NCI-H510A (cell line): ENCODE measurements around the gene LILRA2.
"Not testable (repeated sequence)": the region's sequence is repeated elsewhere in the genome, so short reads cannot be mapped to it uniquely, and the experiment has no call there.

ENCODE experiments used
- DNase-seq: peaks from one replicate; lab custom pipeline; 2025; lab: John Stamatoyannopoulos, UW

The LILRA2 gene

DNA sequence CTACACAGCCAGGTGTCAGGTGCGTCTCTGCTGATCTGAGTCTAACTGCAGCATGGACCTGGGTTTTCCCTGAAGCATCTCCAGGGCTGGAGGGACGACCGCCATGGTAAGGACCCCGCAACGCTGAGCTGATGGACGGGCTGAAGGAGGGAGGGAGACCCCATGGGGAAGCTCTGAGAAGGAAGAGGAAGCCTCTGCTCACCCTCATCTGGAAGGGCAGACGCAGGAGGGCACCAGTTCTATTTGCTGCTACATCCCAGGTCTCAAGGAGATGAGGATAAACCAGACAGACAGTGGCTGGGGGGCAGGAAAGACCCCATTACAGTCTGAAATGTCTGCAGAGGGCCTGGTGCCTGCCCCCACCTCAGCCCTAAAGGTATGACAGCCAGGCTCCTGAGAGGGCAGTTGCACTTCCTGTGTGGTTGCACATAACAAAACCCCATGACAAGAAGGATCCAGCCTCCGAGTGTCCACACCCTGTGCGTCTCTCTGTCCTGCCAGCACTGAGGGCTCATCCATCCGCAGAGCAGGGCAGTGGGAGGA lies at the start of gene LILRA2:
TSS of gene LILRA2 (plus strand) at position 461 of the 543 bp plus-strand sequence. CDS start 89 bp downstream, outside the sequence.
- no peak for DNase-seq

DNA sequence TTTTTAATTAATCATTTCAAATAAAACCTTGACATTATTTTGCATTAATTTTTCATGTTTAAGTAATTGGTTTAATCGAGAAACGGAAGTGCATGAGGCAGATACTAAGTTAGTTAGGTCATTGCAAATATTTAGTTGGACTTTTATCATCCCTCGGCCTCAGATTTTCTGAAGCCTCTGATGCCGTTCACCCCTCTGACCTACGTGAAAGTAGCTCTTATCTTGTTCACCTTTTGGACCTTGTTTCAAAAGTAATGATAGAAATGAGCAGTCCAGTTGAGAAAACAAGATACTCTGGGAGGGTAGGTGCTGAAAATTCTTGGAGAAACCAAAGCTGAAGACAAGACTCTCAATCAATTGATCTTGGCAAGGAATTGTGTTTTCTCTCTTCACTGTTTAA lies 48.0 kb upstream of the LILRA2 start:
- no peak for DNase-seq

DNA sequence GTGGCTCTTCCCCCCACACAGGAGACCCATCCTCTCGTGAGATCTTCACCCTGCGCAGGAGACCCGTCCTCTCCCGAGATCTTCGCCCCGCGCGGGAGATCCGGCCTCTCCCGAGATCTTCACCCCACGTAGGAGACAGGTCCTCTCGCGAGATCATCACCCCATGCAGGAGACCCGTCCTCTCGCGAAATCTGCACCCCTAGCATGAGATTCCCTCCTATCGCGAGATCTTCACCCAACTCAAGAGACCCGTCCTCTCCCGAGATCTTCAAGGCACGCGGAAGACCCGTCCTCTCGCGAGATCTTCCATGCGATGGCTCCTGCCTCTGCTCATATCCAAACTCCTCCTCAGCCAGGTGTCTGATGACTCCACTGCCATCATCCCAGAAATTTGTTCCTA lies 46.6 kb upstream of the LILRA2 start:
- no peak for DNase-seq

DNA sequence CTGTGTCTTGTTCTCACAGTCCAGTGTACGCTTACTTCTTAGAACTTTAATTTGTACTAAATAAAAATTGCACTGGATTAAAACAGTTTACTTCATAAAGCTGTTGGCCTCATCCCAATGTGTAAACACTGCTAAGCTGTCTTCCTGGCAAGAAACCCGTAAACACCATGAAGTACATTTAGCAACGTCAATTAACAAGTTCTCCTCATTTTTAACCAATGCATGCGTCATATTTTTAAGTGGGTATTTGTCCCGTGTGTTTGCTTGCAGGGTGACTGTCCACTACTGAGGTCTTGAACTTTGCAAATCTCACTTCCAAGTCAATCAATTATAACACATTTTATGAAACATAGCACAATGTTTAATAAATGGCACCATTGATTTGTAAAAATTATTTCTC lies 42.7 kb upstream of the LILRA2 start:
- DNase-seq = no peak

DNA sequence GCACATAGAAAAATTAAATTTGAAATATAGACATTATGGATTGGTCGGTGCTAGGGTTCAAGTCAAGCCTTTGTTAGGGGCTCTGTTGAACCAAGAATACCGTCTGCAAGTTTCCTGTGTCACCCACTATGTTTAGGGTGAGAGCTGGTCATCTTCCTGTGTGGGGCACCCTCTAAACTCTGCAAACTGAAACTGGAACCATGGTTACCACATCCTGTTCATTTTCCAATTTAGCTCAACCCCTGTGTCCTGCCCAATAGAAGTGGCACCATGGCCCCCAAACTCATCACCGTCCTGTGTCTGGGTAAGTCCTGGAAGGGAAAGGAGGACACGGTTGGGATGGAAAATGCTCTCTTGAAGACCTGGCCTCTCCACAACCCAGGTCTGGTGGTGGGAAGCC lies 41.1 kb upstream of the LILRA2 start:
- no peak for DNase-seq

DNA sequence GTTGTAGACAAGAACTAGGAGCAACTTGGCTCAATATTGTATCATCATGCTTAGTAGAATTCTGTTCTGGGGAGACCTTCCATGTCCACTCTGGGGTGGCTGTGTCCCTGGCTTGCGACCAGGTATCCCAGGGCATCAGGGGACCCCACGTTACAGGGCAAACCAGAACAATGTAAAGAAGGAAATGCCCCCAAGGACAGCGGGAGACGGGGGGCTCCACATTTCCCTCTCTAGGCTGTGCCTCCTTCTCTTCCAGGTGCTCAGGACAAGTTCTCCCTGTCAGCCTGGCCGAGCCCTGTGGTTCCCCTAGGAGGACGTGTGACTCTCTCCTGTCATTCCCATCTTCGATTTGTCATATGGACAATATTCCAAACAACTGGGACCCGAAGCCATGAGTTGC lies 40.1 kb upstream of the LILRA2 start:
- DNase-seq = no peak

DNA sequence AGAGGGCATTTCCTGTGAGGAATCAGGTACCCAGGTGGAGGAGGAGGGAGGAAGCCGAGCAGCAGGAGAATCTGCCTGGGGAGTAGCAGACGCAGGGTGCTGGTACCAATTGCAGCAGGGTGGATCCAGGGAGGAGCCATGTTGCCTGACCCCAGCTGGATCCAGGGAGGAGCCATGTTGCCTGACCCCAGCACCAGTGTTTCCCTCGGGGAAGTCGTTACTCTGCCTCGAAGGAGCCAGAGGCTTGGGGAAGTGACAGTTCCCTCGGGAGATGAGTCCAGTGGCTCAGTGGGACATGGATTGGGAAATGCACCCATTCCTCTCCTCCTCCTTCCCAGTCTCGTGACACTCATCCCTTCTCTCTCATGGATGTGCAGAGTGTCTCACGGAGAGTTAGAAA lies 39.4 kb upstream of the LILRA2 start:
- no peak for DNase-seq

DNA sequence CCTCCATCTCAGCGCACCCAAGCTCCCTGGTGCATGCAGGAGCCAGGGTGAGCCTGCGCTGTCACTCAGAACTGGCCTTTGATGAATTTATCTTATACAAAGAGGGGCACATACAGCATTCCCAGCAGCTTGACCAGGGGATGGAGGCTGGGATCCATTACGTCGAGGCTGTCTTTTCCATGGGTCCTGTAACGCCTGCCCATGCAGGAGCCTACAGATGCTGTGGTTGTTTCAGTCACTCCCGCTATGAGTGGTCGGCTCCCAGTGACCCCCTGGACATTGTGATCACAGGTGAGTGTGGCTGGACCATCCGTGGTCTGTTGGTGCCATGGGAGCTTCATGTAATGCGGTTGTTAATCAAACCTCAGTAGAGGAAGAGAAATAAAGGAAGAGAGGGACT lies 38.0 kb upstream of the LILRA2 start:
- DNase-seq = no peak

DNA sequence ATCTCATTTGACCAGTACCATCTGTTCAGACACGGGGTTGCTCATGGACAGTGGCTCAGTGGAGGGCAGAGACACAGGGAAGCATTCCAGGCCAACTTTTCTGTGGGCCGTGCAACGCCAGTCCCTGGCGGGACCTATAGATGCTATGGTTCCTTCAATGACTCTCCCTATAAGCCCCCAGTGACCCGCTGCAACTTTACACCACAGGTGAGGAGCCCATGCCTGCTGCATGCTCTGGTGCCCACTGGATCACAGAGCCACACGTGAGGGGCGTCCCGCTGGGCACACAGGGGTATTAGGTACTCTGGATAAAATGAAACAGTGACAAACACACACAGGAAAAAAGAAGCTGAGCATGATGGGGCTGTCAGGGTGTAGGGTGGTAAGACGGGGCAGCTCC lies 36.6 kb upstream of the LILRA2 start:
- no peak for DNase-seq

DNA sequence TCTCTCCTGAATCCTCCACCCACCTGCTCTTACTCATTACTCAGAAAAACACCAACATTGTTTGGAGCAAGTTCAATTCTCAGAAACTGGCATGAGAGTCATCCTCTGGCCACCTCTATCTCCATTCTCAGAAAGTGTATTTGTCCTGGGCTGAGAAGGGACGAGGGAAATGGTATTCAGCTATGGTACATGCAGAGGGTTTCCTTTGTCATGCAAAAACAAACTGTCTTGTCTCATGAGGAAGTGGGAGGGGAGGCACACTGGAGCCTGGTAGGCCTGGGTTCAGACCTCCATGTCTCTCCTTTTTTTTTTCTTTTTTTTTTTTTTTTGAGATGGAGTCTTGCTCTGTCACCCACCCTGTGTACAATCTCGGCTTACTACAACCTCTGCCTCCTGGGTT lies 31.9 kb upstream of the LILRA2 start:
- DNase-seq = no peak

DNA sequence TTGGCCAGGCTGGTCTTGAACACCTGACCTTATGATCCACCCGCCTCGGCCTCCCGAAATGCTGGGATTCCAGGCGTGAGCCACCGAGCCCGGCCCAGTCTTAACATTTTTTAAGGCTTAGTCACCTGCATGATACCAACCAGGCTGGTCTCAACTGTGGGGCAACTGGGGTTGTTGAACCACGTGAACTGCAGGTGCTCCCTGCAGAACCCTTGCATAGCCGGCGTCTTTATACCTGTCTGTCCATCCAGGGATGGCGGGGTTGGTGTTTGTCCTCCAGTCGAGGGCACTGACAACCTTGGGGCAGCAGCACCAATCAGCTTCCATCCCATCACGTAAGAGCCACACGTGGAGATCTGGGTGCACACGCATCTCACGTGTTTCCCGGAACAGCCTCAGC lies 24.8 kb upstream of the LILRA2 start:
- DNase-seq = no peak

DNA sequence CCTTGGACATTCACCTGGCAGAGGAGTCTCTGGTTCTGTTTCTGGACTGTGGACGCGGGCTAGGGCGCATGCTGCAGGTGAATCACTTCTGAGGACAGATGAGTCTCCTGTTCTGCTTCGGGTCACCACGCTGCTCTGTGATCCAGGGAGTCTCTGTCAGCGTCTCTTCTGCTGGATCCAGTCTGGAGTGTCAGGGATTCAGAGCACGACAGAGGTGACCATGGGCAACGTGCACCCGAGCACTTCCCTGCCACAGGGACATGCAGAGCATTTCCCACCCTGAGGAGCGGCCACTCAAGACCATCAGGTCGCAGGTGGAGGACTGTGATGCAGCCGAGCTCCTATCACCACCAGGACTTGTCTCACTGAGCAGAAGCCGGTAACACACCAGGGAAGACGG lies 24.4 kb upstream of the LILRA2 start:
- no peak for DNase-seq

DNA sequence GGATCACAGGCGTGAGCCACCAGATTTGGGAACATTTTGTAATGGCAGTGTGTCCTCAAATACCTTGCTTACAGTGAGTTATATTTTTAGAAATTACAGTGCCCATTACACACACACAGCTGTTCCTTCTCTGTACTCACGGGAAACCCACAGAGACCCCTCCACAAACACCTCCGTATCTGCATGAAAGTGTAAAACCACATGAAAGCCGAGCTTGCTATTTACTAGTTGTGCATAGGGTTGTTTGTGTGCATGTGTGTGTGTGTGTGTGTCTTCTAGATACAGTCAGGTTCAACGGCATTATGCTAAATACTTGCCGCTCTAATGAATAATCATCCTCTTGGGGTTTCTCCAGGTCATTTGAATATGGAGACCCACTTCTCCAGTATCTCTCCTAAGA lies 22.3 kb upstream of the LILRA2 start:
- DNase-seq = no peak

DNA sequence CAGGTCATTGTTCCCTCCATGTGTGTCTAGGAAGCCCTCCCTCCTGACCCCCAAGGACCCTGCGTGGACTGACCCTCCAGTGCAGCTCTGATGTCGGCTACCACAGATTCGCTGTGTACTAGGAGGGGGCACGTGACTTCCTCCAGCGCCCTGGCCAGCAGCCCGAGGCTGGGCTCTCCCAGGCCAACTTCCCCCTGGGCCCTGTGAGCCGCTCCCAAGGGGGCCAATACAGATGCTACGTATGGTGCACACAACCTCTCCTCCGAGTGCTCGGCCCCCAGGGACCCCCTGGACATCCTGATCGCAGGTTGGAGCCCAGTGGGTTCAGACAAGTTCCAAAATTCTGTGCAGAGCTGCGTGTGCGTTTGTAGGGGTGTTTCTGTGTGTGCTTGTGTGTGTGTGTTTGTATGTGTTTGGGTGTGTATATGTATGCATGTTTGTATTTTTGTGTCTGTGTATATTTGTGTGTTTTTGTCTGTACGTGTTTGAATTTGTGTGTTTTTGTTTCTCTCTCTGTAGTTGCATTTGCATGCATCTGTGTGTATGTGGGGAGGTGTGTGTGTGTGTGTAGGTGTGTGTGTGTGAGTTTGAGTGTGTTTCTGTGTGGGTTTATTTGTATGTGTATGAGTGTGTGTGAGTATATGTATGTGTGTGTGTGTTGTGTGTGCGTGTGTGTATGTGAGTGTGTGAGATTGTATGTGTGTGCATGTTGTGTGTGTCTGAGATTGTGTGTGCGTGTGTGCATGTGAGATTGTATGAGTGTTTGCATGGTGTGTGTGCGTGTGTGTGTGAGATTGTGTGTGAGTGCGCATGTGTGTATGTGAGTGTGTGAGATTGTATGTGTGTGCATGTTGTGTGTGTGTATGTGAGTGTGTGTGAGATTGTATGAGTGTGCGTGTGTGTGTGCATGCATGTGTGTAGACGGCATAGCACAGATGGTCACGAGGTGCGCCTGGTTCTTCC lies 21.4 kb upstream of the LILRA2 start:
- DNase-seq = no peak

DNA sequence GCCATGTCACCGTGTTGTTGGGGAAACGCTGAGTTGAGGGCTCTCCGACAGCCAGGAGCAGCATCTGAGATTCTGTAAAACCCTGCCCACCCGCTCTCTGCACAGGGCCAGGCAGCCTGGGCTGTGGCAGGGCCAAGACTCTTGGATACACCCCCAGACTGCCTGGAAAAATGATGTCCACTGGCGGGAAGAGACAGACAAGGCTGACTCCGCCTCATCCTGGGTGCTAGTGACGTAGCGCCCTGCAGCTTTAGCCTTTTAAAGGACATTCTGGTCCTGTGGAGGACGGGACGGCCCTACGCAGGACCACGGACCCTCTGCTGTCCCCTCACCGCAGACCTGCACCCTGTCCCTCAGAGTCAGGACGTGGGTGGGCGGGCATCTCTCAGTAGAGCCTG lies 20.7 kb upstream of the LILRA2 start:
- no peak for DNase-seq

DNA sequence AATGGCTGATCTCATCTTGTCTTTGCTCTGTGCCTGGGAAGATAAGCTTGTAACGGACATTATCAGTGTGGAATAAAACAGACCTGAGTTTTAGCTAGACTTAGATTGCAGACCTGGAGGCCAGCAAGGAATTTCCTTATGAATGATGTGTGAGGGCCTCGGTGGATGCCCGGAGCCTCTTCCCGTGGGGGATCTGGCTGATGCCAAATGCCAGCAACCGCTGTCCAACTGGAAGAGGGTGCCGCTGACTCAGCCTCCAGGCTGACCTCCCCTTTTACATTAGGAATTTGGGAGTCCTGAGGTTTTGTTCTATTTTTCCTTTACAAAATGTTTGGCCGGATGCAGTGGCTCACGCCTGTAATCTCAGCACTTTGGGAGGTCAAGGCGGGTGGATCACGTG lies 19.6 kb upstream of the LILRA2 start:
- no peak for DNase-seq

DNA sequence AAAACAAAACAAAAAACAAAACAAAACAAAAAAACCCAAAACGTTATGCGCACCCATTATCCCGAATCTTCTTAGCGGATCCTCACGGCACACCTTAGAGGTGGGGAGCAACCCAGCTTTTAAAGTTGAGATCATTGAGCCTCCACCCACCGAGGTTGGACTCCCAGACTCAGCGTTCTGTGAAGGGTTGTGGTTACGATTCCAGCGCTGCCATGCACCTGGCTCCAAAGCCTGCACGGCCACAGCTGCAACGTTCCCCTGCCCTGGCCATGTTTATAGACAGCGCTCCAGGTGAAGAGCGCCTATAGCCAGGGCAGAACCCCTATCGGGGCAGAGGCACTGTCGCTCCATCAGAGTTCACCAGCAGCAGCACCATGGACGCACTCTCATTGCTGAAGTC lies 18.7 kb upstream of the LILRA2 start:
- no peak for DNase-seq

DNA sequence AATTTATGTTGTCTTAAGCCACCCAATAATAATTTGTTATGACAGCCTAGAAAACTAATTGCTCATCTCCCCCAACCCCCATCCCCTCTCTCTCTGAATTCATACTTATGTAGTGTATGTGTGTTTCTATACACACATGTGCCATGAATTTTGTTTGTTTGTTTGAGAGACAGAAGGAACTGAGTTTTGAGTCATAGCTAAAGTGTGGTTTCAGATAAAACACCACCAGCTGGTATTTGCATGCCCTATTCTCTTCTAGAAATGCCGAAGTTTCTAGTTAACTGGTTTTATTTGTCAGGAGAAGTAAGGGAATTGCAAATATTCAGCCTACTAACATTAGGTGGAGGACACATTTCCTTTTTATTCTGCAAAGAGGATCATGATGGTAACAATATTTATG lies 17.4 kb upstream of the LILRA2 start:
- DNase-seq = no peak

DNA sequence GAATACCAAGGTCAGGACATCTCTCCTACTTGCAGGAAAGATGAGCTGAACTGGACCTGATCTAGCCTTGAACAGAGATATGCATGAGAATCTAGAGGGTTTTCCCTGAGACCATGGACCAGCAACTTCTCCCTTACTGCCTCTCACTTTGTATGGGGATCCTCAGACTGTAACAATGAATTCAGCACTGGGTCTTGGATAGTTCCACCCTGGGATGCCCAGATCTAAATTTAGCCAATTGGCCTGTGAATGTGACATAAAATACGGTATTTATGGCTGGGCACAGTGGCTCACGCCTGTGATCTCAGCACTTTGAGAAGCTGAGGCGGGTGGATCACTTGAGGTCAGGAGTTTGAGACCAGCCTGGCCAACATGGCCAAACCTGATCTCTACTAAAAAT lies 15.3 kb upstream of the LILRA2 start:
- no peak for DNase-seq

DNA sequence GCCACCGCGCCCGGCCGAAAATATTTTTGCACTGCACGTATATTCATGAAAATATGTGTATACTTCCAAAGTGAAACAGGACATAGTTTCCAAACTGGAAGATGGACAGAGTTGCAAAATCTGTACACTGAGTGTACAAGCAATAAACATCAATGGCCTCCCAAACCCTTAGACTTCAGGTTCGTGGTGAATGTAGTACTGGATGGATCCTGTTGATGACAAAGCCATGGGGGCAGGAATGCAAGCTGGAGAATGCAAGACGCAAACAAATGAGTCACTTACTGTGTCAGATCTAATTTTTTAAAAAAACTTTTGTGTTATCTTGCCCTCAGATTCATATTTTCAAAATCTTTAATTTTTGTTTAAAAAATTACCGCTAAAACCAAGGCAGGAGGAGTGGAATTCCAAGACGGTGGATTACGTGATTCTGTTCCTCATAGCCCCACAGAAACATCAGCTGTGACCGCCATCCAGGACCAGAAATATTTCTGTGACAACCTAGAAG lies 12.7 kb upstream of the LILRA2 start:
- no peak for DNase-seq

DNA sequence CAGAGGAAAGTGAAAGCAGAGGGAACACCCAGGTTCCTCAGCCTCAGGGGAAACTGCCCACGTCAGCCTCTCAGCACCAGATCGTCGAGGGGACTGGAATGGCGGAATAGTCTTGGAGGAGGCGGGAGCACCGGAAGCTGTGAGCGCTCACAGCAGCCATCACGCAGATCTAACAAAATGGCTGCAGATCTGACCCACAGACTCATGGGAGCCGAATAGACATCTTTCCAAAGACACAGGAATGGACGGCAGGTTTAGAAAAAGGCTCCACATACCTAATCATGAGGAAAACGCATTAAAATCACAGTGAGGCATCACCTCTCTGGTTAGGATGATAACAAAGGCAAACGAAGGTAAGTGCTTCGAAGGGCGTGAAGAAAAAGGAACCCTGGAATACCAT lies 11.8 kb upstream of the LILRA2 start:
- DNase-seq = no peak

DNA sequence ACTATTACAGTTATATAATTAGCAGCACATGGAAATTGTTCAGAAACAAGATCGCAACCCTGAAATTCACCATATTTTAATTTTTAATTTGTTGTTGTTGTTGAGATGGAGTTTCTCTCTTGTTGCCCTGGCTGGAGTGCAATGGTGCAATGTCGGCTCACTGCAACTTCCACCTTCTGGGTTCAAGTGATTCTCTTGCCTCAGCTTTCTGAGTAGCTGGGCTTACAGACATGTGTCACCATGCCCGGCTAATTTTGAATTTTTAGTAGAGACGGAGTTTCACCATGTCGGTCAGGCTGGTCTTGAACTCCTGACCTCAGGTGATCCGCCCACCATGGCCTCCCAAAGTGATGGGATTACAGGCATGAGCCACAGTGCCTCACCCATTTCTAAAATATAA lies 10.4 kb upstream of the LILRA2 start:
- DNase-seq = not testable (repeated sequence)

DNA sequence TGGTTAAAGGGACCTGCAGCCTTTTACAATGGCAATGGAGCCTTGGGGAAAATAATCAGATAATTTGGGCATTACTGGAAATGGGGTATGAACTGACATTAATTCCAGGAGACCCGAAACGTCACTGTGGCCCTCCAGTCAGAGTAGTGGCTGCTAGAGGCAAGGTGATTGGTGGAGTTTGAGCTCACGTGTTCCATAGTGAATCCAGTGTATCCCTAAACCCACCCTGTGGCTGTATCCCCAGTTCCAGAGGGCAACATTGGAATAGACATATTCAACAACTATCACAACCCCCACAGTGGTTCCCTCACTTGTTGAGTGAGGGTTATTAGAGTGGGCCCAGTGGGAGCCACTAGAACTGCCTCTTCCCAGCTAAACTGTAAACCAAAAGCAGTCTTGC lies 3.3 kb upstream of the LILRA2 start:
- no peak for DNase-seq
